ENCODE measurements around the gene ENO2.

The ENO2 gene

GRCh38 chr12:6962285-6963015 lies 48.1 kb downstream of the ENO2 start:
- DNase-seq = peak; percentile 63

- peak; percentile 23 for DNase-seq
Observed at GRCh38 chr12:6963016-6963731, 48.8 kb downstream of the ENO2 start.

GRCh38 chr12:6963791-6964413 lies 49.5 kb downstream of the ENO2 start:
- DNase-seq = no peak

DNA sequence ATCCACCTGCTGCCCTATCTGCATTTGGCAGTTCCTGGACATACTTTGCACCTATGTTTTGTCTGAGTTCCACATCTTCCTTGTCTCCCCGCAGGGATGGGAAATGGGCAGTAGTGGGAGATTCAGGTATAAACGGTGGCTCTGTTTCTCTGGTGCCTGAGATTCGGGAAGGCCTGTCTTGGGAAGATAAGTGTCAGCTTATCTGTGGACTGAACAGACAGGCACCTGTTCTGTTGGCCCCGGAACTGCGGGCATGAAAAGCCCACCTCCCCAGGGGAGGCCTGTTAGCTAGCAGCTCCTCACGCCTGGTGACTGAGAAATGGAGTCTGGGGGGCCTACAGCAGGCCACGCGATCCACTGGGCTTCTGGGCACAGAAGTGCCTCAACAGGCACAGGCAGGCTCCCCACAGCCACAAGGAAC lies 50.2 kb downstream of the ENO2 start:
- no peak for DNase-seq

DNA sequence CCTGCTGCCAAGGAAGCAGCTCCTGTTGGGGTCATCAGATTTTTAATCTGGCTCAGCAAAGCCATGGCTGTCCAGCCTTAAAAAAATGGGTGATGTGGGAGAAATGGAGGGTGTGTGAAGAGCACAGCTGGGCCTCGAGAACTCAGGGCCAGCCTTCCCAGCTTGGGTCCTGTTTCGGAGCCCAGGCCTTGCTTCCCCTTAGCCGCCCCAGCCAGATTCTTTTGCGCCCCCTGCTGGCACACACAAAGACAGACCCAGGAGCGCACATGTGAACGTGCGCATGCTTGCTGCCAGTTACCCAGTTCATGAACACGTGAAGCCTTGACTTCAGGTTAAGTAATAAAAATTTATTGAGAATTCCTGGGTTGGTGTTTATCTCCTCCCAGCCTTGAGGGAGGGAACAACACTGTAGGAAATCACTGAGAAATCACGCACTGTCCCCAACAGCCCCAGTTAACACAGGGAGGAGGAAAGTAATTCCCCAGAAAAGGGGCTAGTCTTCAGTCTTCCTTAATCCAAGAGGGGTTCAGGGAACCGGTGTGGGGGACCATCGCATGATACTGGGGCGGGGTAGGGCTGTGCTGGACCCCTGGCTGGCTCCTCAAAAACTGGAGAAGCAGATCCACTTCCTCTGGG lies 50.8 kb downstream of the ENO2 start:
- DNase-seq = peak; percentile 13

- DNase-seq = no peak
Observed at GRCh38 chr12:6965714-6966113, 51.3 kb downstream of the ENO2 start.

- no peak for DNase-seq
Observed at GRCh38 chr12:6966351-6966750, 52.0 kb downstream of the ENO2 start.

- DNase-seq = no peak
Observed at GRCh38 chr12:6967651-6968100, 53.3 kb downstream of the ENO2 start.

- DNase-seq = no peak
Observed at GRCh38 chr12:6968426-6968825, 54.0 kb downstream of the ENO2 start.

GRCh38 chr12:6970096-6970527 lies 55.7 kb downstream of the ENO2 start:
- no peak for DNase-seq
